HG03060 (cell line): Measurements from ENCODE around the gene ACTR6.

Experiments used
- ATAC-seq: cut with Tn5 transposase; IDR thresholded peaks from one replicate; pipeline ENCODE4 v1.9.1; 2021; ENCODE audit warnings: low read depth, moderate number of reproducible peaks; ENCODE audit not compliant: unreplicated experiment

ACTR6 gene

GRCh38 chr12:100265732-100266584 lies 65.3 kb downstream of the ACTR6 start:
- peak; percentile 9 for ATAC-seq

GRCh38 chr12:100266585-100266834 lies 65.9 kb downstream of the ACTR6 start:
- ATAC-seq: peak; percentile 74

DNA sequence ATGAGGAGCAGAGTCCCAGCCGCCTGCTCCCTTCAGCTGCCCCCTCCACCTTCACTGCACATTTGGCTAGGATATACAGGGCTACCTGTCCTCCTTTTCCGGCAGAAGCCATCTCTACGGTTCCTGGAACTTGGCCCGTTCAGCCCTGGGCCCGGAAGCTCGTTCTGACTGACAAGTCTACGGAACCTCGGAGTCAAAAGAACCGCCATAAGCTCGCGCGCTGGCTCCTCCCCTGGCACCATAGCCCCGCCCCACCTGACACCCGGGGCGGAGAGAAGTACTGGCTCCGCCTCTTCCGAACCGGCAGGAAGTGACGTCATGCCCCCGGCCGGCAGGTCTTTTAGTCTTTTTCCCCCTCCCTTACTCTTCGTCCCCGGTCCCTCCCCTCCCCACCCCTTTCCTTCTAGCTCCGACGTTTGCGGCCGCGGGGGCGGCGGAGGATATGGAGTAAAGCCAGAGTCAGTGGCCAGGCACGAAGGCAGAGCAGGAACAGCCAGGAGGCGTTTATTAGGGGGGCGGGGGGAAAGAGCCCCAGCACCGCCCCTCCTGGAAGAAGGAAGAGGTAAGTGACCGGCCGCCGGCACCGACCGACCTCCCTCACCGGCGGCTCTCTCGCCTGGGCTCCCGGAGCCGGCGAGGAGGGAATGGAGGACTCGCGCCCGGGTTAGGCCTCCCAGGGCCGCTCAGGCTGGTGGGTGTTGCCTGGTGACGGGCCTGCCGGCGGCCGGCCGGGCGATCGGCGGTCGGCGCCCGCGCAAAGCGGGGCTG lies 66.4 kb downstream of the ACTR6 start, which contains the start of the genes DEPDC4 and SCYL2:
Gene DEPDC4 (minus strand): TSS at position 245 of the 768 bp plus-strand sequence. CDS start 3 bp downstream, at position 242.
Gene SCYL2 (plus strand): TSS at position 343 of the 768 bp plus-strand sequence. CDS start 15,794 bp downstream, outside the sequence.
- peak; percentile 84 for ATAC-seq

DNA sequence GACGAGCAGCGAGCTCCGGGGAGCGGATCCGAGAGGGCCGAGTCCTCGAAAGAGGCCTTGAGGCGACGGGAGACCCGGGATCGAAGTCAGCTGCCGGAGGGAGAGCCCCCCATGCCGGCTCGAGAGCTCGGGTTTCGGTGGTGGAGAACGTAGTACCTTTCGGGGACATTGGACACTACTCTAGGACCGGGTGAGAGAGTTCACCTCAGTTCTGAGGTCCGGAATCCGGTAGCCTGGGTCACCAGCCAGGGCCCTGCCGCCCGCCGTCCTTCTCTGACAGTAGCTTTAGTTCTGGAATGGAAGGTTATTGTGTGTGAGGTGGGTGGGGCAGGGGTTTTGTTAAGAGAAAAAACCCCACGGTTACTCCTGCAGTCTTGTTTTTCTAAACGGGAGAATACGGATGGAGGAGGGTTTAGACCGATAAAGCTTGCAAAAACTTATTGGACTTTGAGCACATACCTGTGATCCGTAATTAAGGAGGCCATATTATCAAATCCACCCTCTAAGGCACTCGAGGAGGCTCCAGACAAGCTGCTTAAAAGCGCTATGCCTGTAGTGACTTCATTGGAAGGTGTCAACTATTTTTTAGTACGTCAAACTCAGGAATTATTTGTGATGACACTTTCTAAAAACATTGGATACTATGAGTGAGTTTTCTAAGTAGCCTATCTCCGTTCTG lies 67.1 kb downstream of the ACTR6 start:
- no peak for ATAC-seq

DNA sequence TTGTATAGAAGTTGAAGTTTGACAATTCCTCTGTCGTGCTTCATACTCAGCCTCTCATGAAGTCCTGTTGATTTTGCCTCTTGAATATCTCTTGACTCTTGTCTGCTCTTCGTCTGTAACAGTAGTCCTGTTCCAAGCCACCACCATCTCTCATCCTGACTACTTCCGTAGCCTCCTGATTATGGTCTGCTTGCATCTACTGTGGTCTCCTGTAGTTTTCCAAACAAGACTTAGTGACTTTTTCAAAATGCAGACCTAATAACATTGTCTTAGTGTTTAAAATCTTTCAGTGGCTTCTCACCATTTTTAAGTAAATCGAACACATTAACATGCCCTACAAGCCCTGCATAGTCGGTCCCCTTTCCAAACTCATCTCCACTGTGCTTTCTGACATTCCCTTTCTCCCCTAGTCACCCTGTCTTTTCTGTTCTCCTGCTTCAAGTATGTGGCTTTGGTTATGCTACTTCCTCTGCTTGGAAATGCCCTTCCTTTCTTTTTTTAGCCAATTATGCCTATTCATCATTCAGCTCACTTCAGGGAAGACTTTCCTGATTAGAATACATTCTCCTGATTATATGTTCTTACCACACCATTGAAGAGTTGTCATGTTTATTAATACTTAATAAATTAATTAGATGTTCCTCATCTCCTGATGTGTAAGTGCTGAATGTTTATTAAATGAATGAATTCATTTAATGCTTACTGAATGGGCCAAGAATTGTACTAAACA lies 68.4 kb downstream of the ACTR6 start:
- ATAC-seq: no peak

GRCh38 chr12:100273782-100274181 lies 73.2 kb downstream of the ACTR6 start:
- ATAC-seq: no peak
